IPS DF 19.7 (cell line): ENCODE data around the gene DLG2.
"Not testable (repeated sequence)": the region's sequence is repeated elsewhere in the genome, so short reads cannot be mapped to it uniquely, and the experiment has no call there.

Experiments used
- DNase-seq: peaks from one replicate; pipeline ENCODE4 v3.0.0-alpha.2; 2013; ENCODE audit warnings: low read depth, low spot score

DLG2 gene

GRCh38 chr11:84790849-84791427, 836.2 kb downstream of the DLG2 start:
- DNase-seq, result no peak

DNA sequence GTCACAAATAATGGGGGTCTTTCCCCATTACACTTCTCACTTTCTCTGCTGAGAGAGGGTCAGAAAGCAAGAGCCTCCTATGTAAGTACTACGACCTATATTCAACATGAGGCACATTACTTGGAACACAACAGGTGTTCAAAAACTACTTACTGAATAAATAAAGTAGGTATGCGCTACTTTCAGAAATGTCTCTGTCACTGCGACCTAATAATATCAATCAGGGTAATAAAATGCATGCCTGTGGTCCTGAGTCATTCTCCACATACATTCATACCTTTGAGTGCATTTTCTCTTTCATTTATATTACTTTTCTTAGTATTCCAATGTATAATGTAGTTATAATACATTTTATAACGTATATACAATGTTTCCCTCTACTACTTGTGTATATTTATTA, 838.9 kb downstream of the DLG2 start:
- DNase-seq, result no peak

DNA sequence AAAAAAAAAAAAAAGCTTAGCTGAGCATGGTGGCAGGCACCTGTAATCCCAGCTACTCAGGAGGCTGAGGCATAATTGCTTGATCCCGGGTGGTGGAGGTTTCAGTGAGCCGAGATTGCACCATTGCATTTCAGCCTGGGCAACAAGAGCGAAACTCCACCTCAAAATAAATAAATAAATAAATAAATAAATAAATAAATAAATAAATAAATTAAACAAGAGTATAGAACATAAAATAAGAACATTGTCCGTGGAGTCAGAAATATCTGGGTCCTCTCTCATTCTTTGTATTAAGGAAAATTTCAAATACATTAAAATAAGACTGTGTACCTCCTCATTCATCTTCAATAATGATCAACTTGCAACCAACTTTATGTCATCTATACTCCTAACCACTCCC, 843.0 kb downstream of the DLG2 start:
- DNase-seq, result not testable (repeated sequence)

DNA sequence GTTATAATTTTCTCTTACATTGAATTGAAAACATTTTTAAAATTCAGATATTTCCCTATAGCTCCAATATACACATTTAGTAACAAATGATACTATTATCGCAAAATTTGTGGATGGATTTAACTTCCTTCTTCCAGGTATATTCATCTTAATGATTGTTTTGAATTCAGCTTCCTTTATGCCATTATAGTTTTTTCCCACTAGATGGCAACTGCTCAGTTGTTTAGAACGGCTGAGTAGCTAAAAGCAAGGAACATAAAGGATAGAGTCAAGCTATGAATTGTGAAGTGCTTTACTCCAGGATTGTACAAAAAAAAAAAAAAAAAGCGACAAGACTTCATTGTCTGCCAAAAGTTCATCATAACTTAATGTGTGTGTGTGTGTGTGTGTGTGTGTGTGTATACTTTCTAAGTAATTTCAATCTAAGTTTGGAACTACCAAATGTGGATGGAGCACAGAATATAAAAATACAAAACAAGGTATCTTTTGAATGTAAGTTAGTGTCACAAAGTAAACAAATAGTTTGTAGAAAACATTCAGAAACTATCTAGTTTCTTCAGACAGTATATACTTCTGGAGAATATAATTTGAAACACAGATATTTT, 846.4 kb downstream of the DLG2 start:
- DNase-seq, result no peak

GRCh38 chr11:84775503-84775902, 851.6 kb downstream of the DLG2 start:
- no peak for DNase-seq

DNA sequence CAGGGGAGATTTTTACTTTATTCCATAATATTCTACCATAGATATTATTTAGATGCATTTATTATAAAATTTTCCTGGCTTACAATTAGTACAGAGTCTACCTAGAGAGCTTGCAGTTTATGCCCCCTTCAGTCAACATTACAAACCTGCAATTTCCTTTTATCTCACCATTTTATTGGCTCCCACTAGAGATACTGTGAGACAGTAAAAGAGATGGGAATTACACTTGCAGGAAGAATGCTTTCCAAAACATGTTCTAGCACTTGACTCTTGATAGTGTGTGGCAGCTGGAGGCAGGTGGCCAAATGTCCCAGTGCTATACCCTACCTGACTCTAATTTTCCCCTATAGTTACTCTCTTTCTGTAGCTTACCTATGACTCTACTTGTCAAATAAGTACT, 863.2 kb downstream of the DLG2 start:
- DNase-seq, result no peak

DNA sequence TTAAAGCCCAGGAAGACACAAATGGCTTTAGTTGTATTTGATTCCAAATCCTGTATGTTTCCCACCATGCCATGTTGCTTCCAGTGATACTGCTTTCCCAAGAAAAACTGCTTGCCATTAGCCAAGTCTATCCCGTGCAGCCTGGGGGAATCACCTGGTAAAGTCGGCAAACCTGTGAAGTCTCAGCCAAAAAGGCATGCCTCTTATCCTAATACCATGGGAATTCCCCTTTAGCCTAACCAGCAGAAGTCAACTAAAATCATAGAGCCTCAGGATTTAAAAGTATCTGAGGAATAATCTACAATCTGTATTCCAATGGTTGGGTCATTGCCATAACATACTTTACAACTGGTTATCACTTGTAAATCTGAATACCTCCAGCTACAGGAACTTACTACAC, 869.4 kb downstream of the DLG2 start:
- no peak for DNase-seq

DNA sequence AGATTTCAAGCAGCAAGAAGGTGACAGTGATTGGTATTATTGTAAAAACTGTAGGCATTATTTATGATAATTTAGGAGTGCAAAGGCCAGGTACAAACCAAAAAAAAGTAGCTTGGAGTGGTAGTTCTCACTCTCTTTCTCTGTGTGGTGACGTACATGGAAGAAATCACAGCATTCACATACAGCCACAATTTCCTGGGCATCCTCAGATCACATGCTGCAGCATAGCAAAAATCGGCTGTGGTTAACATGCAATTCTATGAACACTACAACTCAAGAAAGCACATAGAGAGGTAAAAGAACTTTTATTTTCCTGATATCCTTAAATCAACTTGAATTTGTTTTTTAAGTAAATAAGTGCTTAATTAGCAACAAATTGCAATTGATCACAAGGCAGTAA, 875.8 kb downstream of the DLG2 start:
- no peak for DNase-seq

DNA sequence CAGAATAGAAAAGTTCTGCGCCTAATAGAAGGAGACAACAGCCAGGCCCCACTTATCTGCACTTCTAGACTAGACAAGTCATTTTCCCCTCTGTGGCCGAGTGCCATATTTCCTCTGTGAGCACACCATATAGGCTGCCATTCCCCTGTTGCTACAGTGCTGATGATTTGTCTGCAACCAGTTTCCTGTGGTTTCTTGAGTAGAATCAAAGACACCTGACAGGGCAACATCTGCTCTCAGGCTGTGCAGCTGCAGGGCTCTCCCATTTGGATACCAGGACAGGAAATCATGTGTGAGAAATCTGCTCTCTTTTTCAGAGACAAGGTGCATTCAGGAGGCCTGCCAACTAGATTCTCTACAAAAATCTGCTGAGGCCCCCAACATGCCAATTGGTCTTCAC, 879.3 kb downstream of the DLG2 start:
- no peak for DNase-seq

GRCh38 chr11:84740050-84740449, 887.1 kb downstream of the DLG2 start:
- no peak for DNase-seq

DNA sequence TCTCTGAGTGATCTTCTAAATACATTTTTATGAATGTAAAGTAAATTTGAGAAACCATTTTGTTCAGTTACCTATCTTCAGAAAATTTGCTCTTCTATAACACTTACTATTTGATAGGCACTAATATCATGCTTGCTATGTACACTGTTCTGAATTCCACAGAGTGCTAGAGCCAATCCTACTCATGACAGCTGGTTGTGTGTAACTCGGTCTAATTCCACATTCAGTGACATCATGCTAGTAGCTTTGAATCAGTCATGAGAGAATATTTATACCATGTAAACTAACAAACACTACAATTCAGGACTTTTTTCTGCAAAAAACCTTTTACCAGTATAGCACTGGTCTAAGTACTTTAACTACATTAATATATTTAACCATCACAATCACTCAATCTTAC, 902.9 kb downstream of the DLG2 start:
- no peak for DNase-seq

DNA sequence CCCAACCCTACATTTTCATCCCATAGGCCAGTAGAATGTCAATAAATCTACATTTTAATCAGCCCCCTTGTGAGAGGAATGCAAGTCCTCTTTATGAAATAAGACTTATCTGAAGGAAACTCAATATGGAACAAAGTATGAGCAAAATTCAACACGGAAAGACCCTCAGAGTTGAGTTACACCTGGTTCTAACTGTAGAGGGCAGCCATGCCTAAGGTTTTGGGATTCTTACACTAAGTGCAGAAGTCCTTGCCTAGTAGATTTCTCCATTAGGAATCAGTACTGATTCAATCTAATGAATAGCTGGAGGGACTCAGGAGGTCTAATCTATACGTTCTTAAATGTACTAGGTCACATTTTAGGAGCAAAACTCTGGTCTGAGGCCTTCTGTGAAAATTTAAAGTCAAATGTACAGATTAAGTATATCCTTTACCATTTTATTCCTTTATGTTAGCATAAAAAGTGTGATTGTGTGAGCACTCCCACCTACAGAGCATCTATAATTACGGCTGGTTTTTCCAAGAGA, 904.5 kb downstream of the DLG2 start:
- no peak for DNase-seq

- DNase-seq, result no peak
Observed at GRCh38 chr11:84721561-84721961, 905.6 kb downstream of the DLG2 start.

- no peak for DNase-seq
Observed at GRCh38 chr11:84720706-84721402, 906.3 kb downstream of the DLG2 start.

DNA sequence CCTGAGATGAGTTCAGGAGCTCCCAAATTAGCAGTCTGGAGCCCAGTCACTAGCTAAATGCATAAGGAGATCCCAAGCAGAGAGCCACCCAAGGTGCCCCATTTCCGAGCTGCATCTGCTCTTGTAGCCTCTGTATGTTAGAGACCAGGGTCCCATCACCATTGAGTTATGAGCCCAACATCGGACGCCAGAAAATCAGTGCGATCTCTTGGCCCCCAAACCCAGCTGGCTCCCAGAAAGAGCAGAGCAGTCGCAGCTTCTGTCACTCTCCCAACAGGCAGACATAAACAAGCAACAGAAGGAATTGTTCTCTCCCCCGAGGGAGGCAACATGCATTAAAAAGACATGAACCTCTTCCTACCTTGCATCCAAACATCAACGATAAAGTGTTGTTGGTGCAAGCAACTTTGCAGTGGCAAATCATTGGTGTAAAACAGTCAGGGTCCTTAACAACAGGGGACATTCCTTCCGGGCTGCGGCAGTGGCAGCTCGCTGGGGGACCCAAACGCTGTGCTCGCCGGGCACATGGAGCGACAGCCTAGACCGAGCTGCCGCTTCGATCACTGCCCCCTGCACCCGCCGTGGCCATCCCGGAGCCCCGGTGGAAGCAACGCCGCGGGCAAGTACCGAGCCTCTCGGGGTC, 907.1 kb downstream of the DLG2 start:
- DNase-seq, result no peak

GRCh38 chr11:84714316-84714780, 912.8 kb downstream of the DLG2 start:
- no peak for DNase-seq

DNA sequence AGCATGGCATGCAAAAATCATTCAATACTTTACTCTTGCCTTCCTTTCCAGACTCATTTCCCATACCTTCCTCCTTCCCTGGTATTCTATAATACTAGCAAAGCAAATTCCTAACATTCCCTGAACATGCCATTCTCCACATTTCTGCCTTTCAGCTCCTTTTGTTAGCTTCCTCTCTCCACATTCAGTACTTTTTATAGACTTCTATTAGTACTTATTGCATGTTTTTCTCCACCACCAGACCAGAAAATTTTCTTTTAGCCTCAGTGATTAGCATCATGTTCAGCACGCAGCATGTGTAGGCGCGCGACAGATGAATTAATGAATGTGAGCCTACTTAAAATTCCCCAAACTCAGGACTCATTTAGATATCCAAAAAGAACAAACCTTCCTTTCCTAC, 935.3 kb downstream of the DLG2 start:
- peak; percentile 68 for DNase-seq

DNA sequence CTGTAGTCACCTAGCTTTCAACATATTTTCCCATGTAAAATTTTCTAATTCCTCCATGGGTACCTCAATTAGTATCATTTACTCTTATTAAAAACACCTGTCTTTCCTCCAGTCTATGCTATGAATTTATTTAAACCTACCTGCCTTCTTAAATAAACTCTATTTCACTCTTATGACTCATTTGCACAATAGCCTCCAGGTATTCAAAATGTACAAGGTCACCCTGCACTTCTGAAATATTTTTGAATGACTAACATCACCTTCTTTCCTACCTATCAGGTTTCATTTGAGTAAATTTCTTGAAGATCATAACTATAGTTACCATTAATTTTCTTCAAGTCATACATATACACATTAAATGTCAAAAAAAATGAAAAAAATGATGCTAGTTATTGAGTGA, 939.7 kb downstream of the DLG2 start:
- no peak for DNase-seq

- DNase-seq, result no peak
Observed at GRCh38 chr11:84686716-84687115, 940.4 kb downstream of the DLG2 start.

DNA sequence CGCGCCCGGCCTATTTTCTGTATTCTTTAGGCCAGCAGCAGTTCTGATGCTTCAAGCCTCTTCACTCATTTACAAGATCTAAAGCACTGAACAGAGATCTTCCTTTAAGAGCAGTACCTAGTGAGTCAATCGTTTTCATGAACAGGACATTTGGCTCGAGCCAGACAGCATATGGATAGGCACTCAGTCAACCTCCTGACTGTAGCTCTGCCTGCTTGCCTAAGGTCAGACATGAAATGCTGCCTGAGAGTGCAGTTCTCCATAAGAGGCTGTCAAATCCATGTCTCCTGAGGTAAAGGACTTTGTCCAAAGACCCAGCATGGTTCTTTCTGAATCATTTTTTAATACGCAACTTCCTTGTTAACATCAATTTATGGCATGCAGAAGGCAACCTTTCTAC, 941.2 kb downstream of the DLG2 start:
- DNase-seq, result no peak

- DNase-seq, result no peak
Observed at GRCh38 chr11:84685149-84685548, 942.0 kb downstream of the DLG2 start.

GRCh38 chr11:84681456-84681855, 945.7 kb downstream of the DLG2 start:
- DNase-seq, result no peak
